GM18517 (cell line): ENCODE measurements around the gene SLU7.

Experiments used
- ATAC-seq: cut with Tn5 transposase; IDR thresholded peaks from one replicate; pipeline ENCODE4 v1.9.1; 2021; ENCODE audit warnings: mild to moderate bottlenecking, moderate library complexity; ENCODE audit not compliant: unreplicated experiment

SLU7 gene

DNA sequence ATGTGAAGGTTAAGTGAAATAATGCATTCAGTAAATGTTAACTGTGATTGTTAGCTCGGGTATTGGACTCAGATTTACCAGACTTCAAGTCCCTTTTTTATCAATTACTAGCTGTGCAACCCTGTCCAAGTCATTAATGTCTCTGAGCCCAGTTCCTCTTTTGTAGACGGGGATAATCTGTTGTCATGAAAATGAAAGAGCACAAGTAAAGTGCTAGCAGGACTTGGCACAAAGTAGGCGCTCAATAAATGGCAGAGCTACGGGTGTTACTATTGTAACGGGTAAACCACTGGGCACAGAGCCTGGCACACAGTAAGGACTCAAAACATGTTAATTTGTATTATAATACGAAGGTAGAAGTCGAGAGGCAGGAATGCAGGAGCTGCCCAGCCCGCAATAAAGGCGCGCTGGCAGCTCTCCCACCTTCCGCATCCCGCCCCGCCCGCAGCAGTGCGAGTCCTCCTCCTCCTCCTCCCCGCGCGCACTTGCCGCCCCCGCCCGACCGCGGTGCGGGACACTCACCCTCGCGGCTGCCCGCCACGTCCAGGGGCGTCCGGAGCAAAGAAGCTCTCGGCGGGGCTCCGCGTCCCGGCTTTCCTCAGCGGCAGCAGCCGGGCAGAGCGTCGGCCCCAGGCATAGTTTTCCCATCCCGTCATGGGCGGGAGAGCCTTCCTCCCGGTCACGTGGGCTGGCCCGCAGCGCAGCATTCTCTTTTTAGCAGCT, 48.7 kb downstream of the SLU7 start, which contains the start of gene C1QTNF2:
Gene C1QTNF2, minus strand, starts transcription at position 637 of the 723 bp plus-strand sequence. CDS start 15,615 bp downstream, outside the sequence.
- ATAC-seq = peak; percentile 48

DNA sequence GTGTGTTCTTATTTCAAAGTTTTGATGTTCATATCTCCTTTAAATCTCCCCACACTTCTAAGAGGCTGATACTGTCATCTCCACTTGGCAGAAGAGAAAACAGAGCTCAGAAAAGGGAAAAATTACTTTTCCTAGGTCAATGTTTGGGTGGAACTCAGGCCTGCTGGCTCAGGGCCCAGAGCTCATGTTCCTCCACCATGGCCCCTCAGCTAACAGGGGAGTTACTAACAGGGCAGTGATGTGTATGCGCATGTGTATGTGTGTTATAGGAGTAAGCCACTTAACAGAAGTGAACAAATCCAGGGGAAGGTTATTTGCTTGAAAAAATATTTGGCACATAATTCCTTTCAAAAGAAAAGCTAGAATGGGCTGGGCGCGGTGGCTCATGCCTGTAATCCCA, 51.0 kb downstream of the SLU7 start:
- ATAC-seq = no peak

DNA sequence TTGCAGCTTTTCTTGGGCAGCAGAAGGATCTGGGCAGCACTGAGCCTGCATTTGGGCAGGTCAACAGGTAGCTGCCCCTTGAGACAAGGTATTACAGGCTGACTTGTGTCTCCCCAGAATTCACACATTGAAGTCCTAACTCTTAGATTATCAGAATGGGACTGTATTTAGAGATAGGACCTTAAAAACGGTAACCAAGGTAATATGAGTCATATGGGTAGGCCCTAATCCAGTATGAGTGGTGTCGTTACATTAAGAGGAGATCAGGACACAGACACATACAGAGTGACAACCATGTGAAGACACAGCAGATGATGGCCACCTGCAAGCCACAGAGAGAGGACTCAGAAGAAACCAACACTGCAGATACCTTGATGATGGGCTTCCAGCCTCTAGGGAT, 51.6 kb downstream of the SLU7 start:
- no peak for ATAC-seq

DNA sequence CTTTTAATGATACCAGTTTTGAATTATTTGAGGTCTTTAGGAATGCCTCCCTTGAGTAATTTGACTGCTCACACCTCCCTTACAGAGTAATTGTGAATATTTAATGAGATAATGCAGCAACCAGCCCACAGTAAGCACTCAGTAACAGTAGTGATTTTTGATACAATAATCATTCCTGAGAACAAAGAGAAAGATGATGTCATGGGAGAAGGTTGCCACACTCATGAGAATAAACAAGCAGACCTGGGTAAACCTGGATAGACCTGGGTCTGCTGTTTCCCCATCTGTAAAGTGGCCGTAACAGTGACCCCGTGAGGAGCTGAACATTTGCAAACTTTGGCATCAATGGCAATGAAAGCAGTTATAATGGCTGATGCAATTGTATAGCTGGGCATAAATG, 52.7 kb downstream of the SLU7 start:
- ATAC-seq = no peak

DNA sequence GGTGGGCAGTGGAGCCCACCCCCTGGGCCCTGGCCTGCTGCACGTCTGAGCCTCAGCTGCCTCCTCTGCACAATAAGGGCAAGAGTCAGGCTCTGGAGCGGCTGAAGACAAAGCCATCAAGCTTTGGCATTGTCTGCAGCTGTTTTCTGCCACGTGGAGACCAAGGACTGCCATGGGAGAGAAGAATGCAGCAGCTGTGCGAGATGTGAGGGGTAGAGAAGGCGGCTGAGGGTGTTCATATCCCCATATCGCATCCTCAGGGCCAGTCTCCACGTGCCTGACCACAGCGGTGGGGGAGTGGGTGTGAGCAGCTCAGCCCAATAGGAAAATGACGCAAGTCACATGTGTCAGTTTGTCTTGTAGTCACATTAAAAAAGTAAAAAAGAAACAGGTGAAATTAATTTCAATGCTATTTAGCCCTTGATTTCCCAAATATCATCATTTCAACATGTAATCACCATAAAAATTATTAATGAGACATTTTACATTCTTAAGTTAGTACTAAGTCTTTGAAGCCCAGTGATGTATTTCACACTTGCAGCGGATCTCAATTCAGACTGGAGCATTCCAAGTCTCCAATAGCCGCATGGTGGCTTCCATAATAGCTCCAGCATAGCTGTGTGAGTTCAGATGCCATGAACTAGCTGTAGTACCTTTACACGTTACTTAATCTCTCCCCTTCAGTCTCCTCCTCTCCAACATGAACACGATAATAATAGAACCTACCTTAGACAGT, 55.1 kb downstream of the SLU7 start:
- ATAC-seq = no peak

DNA sequence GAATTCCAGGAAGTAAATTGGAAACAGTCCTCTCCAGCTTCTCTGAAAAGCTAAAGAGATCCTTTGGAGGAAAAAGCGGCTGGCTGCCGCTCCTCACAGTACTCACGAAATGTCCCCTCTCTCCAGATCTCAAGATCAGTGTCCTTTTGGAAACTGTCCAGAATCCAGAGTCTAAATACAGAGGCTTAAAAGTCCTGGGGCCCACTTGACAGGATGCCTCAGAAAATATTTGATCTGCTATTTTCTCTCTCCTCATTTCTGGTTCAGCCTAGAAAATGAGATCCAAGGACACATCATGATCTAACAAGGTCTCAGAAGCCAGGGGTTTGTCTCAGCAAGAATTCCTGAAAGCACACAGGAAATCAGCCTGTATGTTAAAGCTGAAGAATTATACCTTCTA, 55.7 kb downstream of the SLU7 start:
- no peak for ATAC-seq

DNA sequence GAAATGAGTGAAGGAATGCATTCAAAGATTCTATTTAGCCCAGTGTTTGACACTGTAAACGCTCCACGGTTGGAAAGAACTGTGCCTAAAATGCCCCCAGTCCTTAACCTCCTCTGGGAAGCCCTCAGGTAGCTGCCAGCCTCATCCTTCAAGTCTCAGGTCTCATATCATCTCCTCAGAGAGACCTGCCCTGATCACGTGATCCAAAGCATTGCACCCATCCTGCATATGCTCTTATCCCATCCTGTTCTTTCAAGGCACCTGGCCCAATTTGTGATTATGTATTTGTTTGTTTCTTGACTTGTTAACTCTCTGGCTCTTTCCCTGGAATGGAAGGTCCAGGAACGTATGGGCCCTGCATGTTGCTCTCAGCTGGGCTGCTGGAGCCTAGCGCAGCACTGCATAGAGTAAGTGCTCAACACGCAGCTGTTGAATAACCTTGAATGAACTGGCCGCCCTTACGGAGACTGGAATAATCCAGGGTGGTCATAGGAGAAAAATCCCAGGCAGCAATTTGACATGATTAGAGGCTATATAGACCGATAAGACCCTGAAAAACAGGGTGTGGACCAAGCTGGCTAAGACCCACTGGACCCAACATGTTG, 57.2 kb downstream of the SLU7 start:
- no peak for ATAC-seq

DNA sequence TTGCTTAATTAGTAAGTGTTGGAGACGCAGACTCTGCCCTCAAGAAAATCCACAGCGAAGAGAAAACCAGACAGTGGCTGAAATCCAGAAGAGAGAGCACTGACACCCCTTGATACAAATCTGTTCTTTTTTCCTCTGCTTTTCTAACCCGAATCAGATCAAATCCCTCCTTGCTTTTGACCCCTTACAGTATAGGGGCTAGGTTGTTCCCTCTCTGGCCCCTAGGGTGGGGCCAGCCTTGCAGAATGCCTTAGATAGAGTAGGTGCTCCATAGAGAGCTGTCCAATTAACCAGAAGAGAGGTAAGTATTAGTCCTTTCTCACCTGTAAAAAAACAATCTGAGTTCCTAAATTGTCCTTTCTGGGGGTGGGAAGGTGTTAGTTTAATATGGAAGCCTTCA, 58.6 kb downstream of the SLU7 start:
- no peak for ATAC-seq

DNA sequence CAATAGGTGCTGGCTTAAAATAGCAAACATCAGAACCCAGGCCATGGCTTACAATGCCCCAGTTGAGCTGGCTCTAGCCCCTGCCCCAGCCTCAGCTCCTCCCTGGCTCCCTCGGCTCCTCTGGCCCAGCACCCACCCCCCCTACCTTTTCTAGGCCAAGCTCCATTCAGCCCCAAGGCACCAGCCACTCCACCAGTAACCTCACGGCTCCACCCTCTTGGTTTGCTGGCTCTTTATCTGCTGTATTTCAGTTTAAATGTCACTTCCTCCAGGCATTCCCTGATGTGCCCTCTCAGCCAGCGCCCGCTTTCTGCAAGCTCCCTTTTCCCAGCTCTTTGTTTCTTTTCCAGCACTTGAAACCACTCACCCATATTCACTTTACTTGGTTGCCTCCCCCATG, 59.1 kb downstream of the SLU7 start:
- no peak for ATAC-seq

DNA sequence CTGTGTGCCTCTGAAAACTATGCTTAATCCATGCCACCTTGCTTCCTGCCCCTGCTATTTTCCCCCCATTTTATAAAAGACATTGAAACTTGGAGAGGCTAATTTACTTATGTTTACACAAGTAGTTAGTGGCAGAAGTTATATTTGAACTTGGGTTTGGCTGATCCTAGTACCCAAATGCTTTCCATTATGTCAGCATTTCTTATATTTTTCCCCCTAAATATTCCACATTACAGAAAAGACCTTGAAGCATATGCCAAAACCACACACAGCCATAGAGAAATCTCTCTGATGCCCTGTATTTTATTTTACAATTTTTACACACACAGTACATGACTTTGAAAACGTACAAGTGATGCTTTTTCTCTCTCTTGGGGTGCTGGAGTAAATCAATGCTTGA, 59.6 kb downstream of the SLU7 start:
- ATAC-seq = no peak

DNA sequence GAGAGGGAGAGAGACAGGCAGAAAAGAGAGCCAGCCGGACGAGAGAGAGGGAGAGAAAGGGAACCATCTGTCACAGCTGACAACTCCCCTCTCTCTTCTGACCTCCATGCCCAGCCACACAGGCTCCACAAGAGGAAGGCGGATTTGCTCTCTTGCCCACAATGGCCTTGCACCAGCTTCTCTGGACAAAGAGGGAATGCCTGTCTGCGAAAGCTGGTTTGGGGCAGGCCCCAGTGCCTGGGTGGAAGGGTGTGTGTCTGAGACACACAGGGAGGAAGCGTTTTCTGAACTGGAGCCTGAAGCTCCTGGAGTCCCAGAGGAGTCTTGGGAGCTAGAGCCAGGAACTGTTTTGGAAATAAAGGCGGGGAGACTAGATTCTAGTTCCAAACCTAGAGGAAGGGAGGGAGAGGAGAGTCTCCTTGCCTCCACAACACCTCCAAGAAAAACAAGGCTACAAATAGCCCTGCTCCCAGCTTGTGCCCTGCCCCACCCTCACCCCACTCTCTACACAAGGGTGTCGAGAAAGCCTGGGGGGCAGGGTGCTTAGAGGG, 60.9 kb downstream of the SLU7 start:
- no peak for ATAC-seq

DNA sequence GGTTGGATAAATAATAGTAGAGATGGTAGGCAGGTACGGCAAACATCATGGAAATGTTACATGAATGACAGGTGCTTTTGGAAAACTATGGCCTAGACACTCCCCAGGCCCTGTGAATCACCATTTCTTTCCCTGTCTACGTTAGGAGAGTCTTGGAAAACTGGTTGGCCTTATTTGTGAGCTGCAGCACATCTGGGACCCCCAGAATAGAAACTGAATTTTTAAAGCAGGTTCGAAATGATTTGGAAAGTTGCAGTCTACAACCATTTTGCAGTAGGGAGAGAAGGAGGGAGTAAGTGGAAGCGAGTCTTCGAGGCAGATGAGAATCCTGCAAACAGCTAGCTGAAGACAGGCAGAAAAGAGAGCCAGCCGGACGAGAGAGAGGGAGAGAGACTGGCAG, 61.5 kb downstream of the SLU7 start:
- no peak for ATAC-seq

DNA sequence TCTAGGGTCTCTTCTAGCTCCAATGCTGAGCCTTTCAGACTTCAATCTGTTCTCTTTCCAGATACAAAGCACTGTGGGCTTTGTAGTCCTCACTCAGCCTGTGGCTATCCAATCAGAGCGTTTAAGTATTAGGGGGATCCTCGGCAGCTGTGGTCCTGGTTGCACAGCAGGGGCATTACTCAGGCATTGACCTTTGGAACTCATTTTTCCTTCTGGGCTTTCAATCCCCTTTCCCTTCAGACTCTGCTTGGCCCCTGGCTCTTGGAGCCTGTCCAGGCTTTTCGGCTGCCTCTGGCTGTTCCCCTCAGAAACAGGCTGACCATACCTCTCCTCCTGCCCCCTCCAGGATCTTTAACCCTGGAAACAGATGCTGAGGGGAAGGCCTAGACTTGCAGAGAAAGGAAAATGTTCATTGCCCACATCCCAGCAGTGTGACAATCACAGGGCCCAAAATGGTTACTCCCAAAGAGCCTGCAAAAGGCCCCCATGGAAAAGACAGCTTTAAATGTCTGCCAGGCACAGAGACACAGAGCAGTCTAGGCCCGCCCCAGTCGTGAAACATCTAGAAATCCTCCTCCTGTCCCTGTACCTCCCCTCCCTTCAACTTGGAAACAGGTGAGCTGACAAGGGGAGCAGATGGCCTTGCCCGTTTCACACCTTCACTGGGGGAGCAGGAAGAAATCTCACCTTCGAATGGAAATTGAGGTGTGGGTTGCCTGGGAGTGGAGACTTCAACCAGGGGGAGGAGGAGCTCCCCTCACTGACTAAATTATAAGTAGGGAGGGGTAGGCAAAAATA, 62.1 kb downstream of the SLU7 start:
- no peak for ATAC-seq

DNA sequence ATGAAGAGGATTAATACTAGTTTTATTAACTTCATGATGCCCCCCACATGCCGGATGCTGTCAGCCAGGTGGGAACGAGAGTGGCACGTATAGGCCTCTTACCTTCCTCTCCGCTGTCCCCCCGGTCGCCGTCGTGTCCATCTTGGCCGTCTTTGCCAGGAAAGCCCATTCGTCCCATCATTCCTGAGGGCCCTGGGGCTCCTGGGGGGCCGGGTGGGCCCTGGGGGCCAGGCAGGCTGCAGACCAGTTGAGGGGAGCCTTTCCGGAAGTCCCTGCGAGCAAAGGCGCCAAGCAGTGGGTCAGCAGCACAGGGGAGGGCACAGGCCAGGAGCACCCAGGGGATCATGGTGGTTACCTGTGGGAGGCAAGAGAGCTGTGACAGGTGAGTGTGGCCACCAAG, 64.2 kb downstream of the SLU7 start:
- no peak for ATAC-seq

DNA sequence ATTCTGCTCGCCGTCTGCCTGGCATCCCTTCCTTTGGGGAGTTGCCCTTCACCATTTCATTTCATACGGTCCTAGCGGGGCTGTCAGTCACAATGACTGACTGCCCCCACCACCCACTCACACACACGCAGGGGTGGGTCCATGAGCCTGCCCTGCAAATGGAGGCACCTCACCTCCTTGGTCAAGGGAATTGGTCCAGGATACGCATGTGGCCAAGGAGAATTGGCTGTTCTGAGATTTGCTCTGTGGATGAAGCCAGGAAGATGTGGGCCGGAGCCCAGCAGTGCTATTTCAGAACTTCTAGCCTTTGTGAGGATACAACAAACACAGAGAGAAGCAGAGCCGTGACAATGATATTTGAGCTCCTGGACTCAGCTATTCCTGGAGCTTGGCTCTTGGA, 65.5 kb downstream of the SLU7 start:
- ATAC-seq = no peak

DNA sequence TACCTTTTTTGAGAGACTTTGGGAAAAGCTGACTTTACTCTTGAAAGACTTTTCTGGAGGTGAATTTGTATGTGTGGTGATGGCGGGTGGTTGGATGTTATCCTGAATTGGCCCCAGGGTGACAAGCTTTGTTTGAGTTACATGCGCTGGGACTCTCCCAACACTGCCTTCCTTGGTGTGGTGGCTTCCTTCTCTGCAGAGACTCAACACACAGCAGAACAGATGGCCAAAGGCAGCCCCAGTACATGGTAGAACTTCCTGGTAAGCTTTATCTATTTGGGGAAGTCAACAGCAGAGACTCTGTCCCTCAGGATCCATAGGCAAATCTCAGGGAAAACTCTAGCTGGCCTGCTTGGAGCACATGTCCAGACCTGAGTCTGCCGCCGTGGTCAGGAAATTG, 66.6 kb downstream of the SLU7 start:
- ATAC-seq = no peak
